Activated naive CD4-positive, alpha-beta T cell treated with anti-CD3 and anti-CD28 coated beads for 36 hours (primary cell): ENCODE results near the gene RNASE4. TPM values are rescaled to one million over a fixed set of nuclear protein-coding genes. Genes with fewer than 3 reads are reported as not detected.
"Not testable (repeated sequence)": the region's sequence is repeated elsewhere in the genome, so short reads cannot be mapped to it uniquely, and the experiment has no call there.

Source experiments
- CTCF ChIA-PET: fragments of 350-600 bp; sonication (Branson Sonifier 250); formaldehyde crosslinking; loops from one replicate; lab custom pipeline; 2021; ENCODE audit warnings: antibody characterized with exemption; lab: Charles Lee
- DNase-seq: peaks from one replicate; pipeline ENCODE4 v3.0.0-alpha.2; 2020
- H3K27ac Mint-ChIP-seq: one replicate; pipeline ENCODE4 v1.8.0; 2021; ENCODE audit warnings: mild to moderate bottlenecking, mixed read lengths
- H3K27me3 Mint-ChIP-seq: one replicate; pipeline ENCODE4 v1.8.0; 2021; ENCODE audit warnings: low read depth, mixed read lengths
- H3K36me3 Mint-ChIP-seq: one replicate; pipeline ENCODE4 v1.8.0; 2021; ENCODE audit warnings: low read depth, mixed read lengths
- H3K4me1 Mint-ChIP-seq: one replicate; pipeline ENCODE4 v1.8.0; 2021; ENCODE audit warnings: low read depth, mixed read lengths
- H3K4me3 Mint-ChIP-seq: one replicate; pipeline ENCODE4 v1.8.0; 2021; ENCODE audit warnings: mild to moderate bottlenecking, moderate library complexity, mixed read lengths
- H3K9me3 Mint-ChIP-seq: one replicate; pipeline ENCODE4 v1.8.0; 2021; ENCODE audit warnings: mixed read lengths
- intact Hi-C: fragments of 100-400 bp; cut with micrococcal nuclease; formaldehyde crosslinking; loops from one replicate; pipeline ENCODE4 v1.15.1; 2023
- total RNA-seq, 2 experiments: library from RNA; stranded (reverse); gene quantifications; one replicate each; pipeline ENCODE4 v1.2.3, GENCODE V29; 2021

RNASE4 gene
- total RNA-seq, 2 experiments from 2014 or later = 0.19 TPM; not detected in 1

- Mint-ChIP-seq H3K36me3 (no peaks in the 10 kb centered on the region), H3K27me3 (no peaks in the 10 kb centered on the region), H3K4me3 (no peak overlapping the region), H3K9me3 (no peaks in the 10 kb centered on the region), H3K4me1 (no peaks in the 10 kb centered on the region), H3K27ac (no peak overlapping the region)
- intact Hi-C loops = no loop called here
- CTCF ChIA-PET = interaction anchor here (0.8 to 1.3 kb wide), 2 partner anchors 13 to 124 kb away, joined by 3 read pairs; partner anchors contain the start of gene EDDM3A
- DNase-seq = no peak
These were observed 48.7 kb downstream of the RNASE4 start for GRCh38 chr14:20732979-20733635.

- DNase-seq = no peak
- intact Hi-C loops = no loop called here
- no peak overlapping the region for H3K27ac Mint-ChIP-seq
- H3K4me1 Mint-ChIP-seq = no peaks in the 10 kb centered on the region
- H3K9me3 Mint-ChIP-seq = no peaks in the 10 kb centered on the region
- no peak overlapping the region for H3K4me3 Mint-ChIP-seq
- H3K27me3 Mint-ChIP-seq = no peaks in the 10 kb centered on the region
- no peaks in the 10 kb centered on the region for H3K36me3 Mint-ChIP-seq
- CTCF ChIA-PET = interaction anchor here (0.8 to 1.4 kb wide), 3 partner anchors 12 to 237 kb away, joined by 3 read pairs; partner anchors contain the start of gene EDDM3A
These were observed 49.5 kb downstream of the RNASE4 start for GRCh38 chr14:20733684-20734429.

- Mint-ChIP-seq H3K4me3 (no peak overlapping the region), H3K36me3 (no peaks in the 10 kb centered on the region), H3K9me3 (no peaks in the 10 kb centered on the region), H3K27ac (no peak overlapping the region), H3K27me3 (no peaks in the 10 kb centered on the region), H3K4me1 (no peaks in the 10 kb centered on the region)
- intact Hi-C loops = no loop called here
- CTCF ChIA-PET = interaction anchor here (1.3 to 1.4 kb wide), 2 partner anchors 11 to 236 kb away, joined by 3 read pairs; partner anchors contain the start of gene EDDM3A
- no peak for DNase-seq
These were observed 50.1 kb downstream of the RNASE4 start for GRCh38 chr14:20734430-20734806.

- CTCF ChIA-PET, H3K27me3 Mint-ChIP-seq, DNase-seq, H3K4me1 Mint-ChIP-seq, H3K9me3 Mint-ChIP-seq, H3K27ac Mint-ChIP-seq, H3K4me3 Mint-ChIP-seq, intact Hi-C loops, H3K36me3 Mint-ChIP-seq: not testable (repeated sequence)
These were observed 53.9 kb downstream of the RNASE4 start for GRCh38 chr14:20738292-20738691.

- Mint-ChIP-seq H3K27me3 (no peaks in the 10 kb centered on the region), H3K4me1 (no peaks in the 10 kb centered on the region), H3K36me3 (no peaks in the 10 kb centered on the region), H3K9me3 (no peaks in the 10 kb centered on the region), H3K27ac (no peak overlapping the region), H3K4me3 (no peak overlapping the region)
- DNase-seq = no peak
- CTCF ChIA-PET = no interaction called here
- intact Hi-C loops = no loop called here
These were observed 57.8 kb downstream of the RNASE4 start for GRCh38 chr14:20742132-20742531.

GRCh38 chr14:20743556-20743955 is 59.2 kb downstream of the RNASE4 start:
- CTCF ChIA-PET = no interaction called here
- Mint-ChIP-seq H3K4me1 (no peaks in the 10 kb centered on the region), H3K9me3 (no peaks in the 10 kb centered on the region)

GRCh38 chr14:20745571-20746358 is 61.4 kb downstream of the RNASE4 start, which contains the start of gene EDDM3A:
Gene EDDM3A (plus strand): TSS chr14:20745887. CDS start chr14:20747581, 1,694 bp downstream.
- no peak within 1 kb of the TSS for H3K27ac Mint-ChIP-seq
- H3K36me3 Mint-ChIP-seq = no peaks in the 10 kb centered on the region
- intact Hi-C loops = no loop called here
- H3K4me1 Mint-ChIP-seq = no peaks in the 10 kb centered on the region
- DNase-seq = no peak
- H3K9me3 Mint-ChIP-seq = no peaks in the 10 kb centered on the region
- H3K4me3 Mint-ChIP-seq = no peak within 1 kb of the TSS
- CTCF ChIA-PET = interaction anchor here (1.0 kb wide), 1 partner anchor 12 kb away, joined by 3 read pairs; no protein-coding TSS in a partner anchor
- peaks cover 4% of the 10 kb centered on the region for H3K27me3 Mint-ChIP-seq

More at GRCh38 chr14:20743556-20743955, 59.2 kb downstream of the RNASE4 start:
- intact Hi-C loops = no loop called here
- DNase-seq = no peak
- no peaks in the 10 kb centered on the region for H3K27me3 Mint-ChIP-seq
- H3K36me3 Mint-ChIP-seq = no peaks in the 10 kb centered on the region
- no peak overlapping the region for H3K4me3 Mint-ChIP-seq
- no peak overlapping the region for H3K27ac Mint-ChIP-seq

GRCh38 chr14:20746566-20746965 is 62.2 kb downstream of the RNASE4 start:
- CTCF ChIA-PET = interaction anchor here (0.9 kb wide), 1 partner anchor 11 kb away, joined by 3 read pairs; no protein-coding TSS in a partner anchor
- peaks cover 3% of the 10 kb centered on the region for H3K9me3 Mint-ChIP-seq
- no peaks in the 10 kb centered on the region for H3K36me3 Mint-ChIP-seq
- no peak overlapping the region for H3K27ac Mint-ChIP-seq
- no peaks in the 10 kb centered on the region for H3K4me1 Mint-ChIP-seq
- H3K27me3 Mint-ChIP-seq = peaks cover 4% of the 10 kb centered on the region
- DNase-seq = no peak
- H3K4me3 Mint-ChIP-seq = no peak overlapping the region
- intact Hi-C loops = no loop called here

GRCh38 chr14:20748439-20748838 is 64.1 kb downstream of the RNASE4 start:
- DNase-seq = no peak
- Mint-ChIP-seq H3K27ac (no peak overlapping the region), H3K4me1 (no peaks in the 10 kb centered on the region), H3K27me3 (peaks cover 9% of the 10 kb centered on the region), H3K9me3 (peaks cover 16% of the 10 kb centered on the region), H3K36me3 (peaks cover 2% of the 10 kb centered on the region), H3K4me3 (no peak overlapping the region)
- intact Hi-C loops = no loop called here
- CTCF ChIA-PET = interaction anchor here (0.7 kb wide), 2 partner anchors 31 to 312 kb away, joined by 3 to 4 read pairs; no protein-coding TSS in a partner anchor

GRCh38 chr14:20750194-20750593 is 65.8 kb downstream of the RNASE4 start:
- Mint-ChIP-seq H3K27ac (no peak overlapping the region), H3K4me1 (no peaks in the 10 kb centered on the region), H3K36me3 (peaks cover 2% of the 10 kb centered on the region), H3K4me3 (no peak overlapping the region), H3K9me3 (peaks cover 16% of the 10 kb centered on the region), H3K27me3 (peaks cover 9% of the 10 kb centered on the region)
- CTCF ChIA-PET = interaction anchor here (0.6 kb wide), 1 partner anchor 542 kb away, joined by 3 read pairs; no protein-coding TSS in a partner anchor
- intact Hi-C loops = no loop called here
- no peak for DNase-seq
